CD8-positive, alpha-beta memory T cell (primary cell): ENCODE measurements around the gene TAS2R41. TPM values are rescaled to one million over a fixed set of nuclear protein-coding genes. Genes with fewer than 3 reads are reported as not detected.
A peak's percentile ranks its signal among the peaks of the same experiment; 100 is the strongest.

ENCODE experiments used
- CTCF ChIA-PET: fragments of 350-600 bp; sonication (Branson Sonifier 250); formaldehyde crosslinking; loops from one replicate; lab custom pipeline; 2021; ENCODE audit warnings: antibody characterized with exemption; lab: Charles Lee
- POLR2A ChIA-PET: fragments of 350-600 bp; sonication (Branson Sonifier 250); formaldehyde crosslinking; loops from one replicate; lab custom pipeline; 2021; ENCODE audit warnings: antibody characterized with exemption; lab: Charles Lee
- DNase-seq, 5 donors: peaks; one replicate each; pipeline versions ENCODE4 v3.0.0 to v3.0.0-alpha.2; 2020 to 2022; ENCODE audit warnings: mixed read lengths in 1 of 5
- H3K27ac ChIP-seq: one replicate; pipeline ENCODE4 v1.7.0; 2013; ENCODE audit warnings: low read depth, mild to moderate bottlenecking, low read length, moderate library complexity
- H3K27me3 ChIP-seq: 2 replicates; pipeline ENCODE4 v1.7.0; 2013; ENCODE audit warnings: low read length, mild to moderate bottlenecking; ENCODE audit not compliant: insufficient read depth, poor library complexity, severe bottlenecking
- H3K36me3 ChIP-seq: 2 replicates; pipeline ENCODE4 v1.7.0; 2013; ENCODE audit warnings: mild to moderate bottlenecking, low read length, moderate library complexity; ENCODE audit not compliant: insufficient read depth
- H3K4me1 ChIP-seq: 2 replicates; pipeline ENCODE4 v1.7.0; 2013; ENCODE audit warnings: mild to moderate bottlenecking, low read length, moderate library complexity; ENCODE audit not compliant: insufficient read depth
- H3K4me3 ChIP-seq: 2 replicates; pipeline ENCODE4 v1.7.0; 2013; ENCODE audit warnings: mild to moderate bottlenecking, low read length
- H3K9me3 ChIP-seq: 2 replicates; pipeline ENCODE4 v1.7.0; 2013; ENCODE audit warnings: mild to moderate bottlenecking, low read length
- H3K27ac Mint-ChIP-seq, 8 donors: one replicate each; pipeline ENCODE4 v1.8.0; 2020 to 2021; ENCODE audit warnings: mixed read lengths in 8 of 8, mild to moderate bottlenecking in 6 of 8, inconsistent platforms in 3 of 8, moderate library complexity in 3 of 8
- H3K27me3 Mint-ChIP-seq, 2 donors: one replicate each; pipeline ENCODE4 v1.8.0; 2020 to 2021; ENCODE audit warnings: mixed read lengths in 2 of 2, mild to moderate bottlenecking in 1 of 2, moderate library complexity in 1 of 2
- H3K36me3 Mint-ChIP-seq, 3 donors: one replicate each; pipeline ENCODE4 v1.8.0; 2020 to 2021; ENCODE audit warnings: mixed read lengths in 3 of 3, inconsistent platforms in 1 of 3, mild to moderate bottlenecking in 1 of 3
- H3K4me1 Mint-ChIP-seq, 3 donors: one replicate each; pipeline ENCODE4 v1.8.0; 2020 to 2021; ENCODE audit warnings: mixed read lengths in 3 of 3, inconsistent platforms in 1 of 3, mild to moderate bottlenecking in 1 of 3
- H3K4me3 Mint-ChIP-seq, 7 donors: one replicate each; pipeline ENCODE4 v1.8.0; 2020 to 2021; ENCODE audit warnings: mixed read lengths in 7 of 7, mild to moderate bottlenecking in 6 of 7, moderate library complexity in 4 of 7, inconsistent platforms in 2 of 7
- H3K9me3 Mint-ChIP-seq, 5 donors: one replicate each; pipeline ENCODE4 v1.8.0; 2020 to 2022; ENCODE audit warnings: mixed read lengths in 5 of 5, mild to moderate bottlenecking in 3 of 5, moderate library complexity in 2 of 5, inconsistent platforms in 1 of 5
- polyA plus RNA-seq: library from polyadenylated mRNA; unstranded; fragments of 300-500 nt; fragmentation: Illumina TruSeq; gene quantifications from one replicate; pipeline ENCODE4 v1.2.3, GENCODE V29; 2021
- total RNA-seq, 2 experiments: library from RNA; stranded (reverse); gene quantifications; one replicate each; pipeline ENCODE4 v1.2.3, GENCODE V29; 2021

TAS2R41 gene
- total and polyA plus RNA-seq, 3 experiments from 2014 or later = not detected

GRCh38 chr7:143490717-143491306 lies 13.1 kb downstream of the TAS2R41 start:
- H3K4me1 Mint-ChIP-seq = peaks cover 12 to 28% (median 22%) of the 10 kb centered on the region in 3 donors
- no peaks in the 10 kb centered on the region for H3K9me3 ChIP-seq
- ChIA-PET CTCF (interaction anchor here (2.1 kb wide), 1 partner anchor 637 kb away, joined by 4 read pairs; no protein-coding TSS in a partner anchor), POLR2A (no interaction called here)
- H3K4me3 ChIP-seq = no peak overlapping the region
- H3K4me3 Mint-ChIP-seq = no peak overlapping the region
- no peak overlapping the region for H3K27ac Mint-ChIP-seq
- no peak overlapping the region for H3K27ac ChIP-seq
- H3K36me3 ChIP-seq = no peaks in the 10 kb centered on the region
- no peak for DNase-seq
- no peaks in the 10 kb centered on the region for H3K9me3 Mint-ChIP-seq
- H3K27me3 ChIP-seq = no peaks in the 10 kb centered on the region
- no peaks in the 10 kb centered on the region for H3K4me1 ChIP-seq
- peaks cover 0 to 2% (median 1%) of the 10 kb centered on the region in 3 donors for H3K36me3 Mint-ChIP-seq
- H3K27me3 Mint-ChIP-seq = peaks cover 4% of the 10 kb centered on the region in 2 donors

DNA sequence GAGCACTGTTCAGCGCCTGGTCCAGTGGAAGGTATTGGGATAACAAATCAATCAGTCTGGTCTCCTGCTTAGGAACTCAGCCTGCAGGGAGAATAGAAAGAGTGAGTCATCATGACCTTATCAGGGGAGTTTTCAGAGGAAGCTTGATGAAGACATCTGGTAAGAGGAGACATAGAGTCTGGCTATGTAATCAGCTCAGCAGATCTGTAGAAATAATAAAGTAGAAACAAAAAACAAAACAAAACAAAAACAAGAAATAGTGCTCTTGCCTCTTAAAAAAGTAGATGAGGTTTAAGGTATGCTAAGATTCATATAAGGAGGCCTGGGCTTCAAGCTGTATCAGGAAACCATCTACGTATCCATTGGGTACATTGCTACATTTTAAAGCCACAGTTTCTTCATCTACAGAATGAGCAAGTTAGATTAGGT lies 14.4 kb downstream of the TAS2R41 start:
- no peaks in the 10 kb centered on the region for H3K9me3 Mint-ChIP-seq
- H3K27me3 Mint-ChIP-seq = peaks cover 0 to 4% of the 10 kb centered on the region in 2 donors
- H3K9me3 ChIP-seq = no peaks in the 10 kb centered on the region
- H3K4me3 ChIP-seq = no peak overlapping the region
- H3K4me3 Mint-ChIP-seq = no peak overlapping the region
- H3K27ac Mint-ChIP-seq = peak overlapping the region in 1 of 8 donors; percentile 26
- no peaks in the 10 kb centered on the region for H3K4me1 ChIP-seq
- DNase-seq = no peak
- CTCF ChIA-PET = no interaction called here
- peaks cover 12 to 28% (median 22%) of the 10 kb centered on the region in 3 donors for H3K4me1 Mint-ChIP-seq
- POLR2A ChIA-PET = no interaction called here
- no peak overlapping the region for H3K27ac ChIP-seq
- peaks cover 0 to 7% (median 0%) of the 10 kb centered on the region in 3 donors for H3K36me3 Mint-ChIP-seq
- H3K27me3 ChIP-seq = no peaks in the 10 kb centered on the region
- H3K36me3 ChIP-seq = no peaks in the 10 kb centered on the region

DNA sequence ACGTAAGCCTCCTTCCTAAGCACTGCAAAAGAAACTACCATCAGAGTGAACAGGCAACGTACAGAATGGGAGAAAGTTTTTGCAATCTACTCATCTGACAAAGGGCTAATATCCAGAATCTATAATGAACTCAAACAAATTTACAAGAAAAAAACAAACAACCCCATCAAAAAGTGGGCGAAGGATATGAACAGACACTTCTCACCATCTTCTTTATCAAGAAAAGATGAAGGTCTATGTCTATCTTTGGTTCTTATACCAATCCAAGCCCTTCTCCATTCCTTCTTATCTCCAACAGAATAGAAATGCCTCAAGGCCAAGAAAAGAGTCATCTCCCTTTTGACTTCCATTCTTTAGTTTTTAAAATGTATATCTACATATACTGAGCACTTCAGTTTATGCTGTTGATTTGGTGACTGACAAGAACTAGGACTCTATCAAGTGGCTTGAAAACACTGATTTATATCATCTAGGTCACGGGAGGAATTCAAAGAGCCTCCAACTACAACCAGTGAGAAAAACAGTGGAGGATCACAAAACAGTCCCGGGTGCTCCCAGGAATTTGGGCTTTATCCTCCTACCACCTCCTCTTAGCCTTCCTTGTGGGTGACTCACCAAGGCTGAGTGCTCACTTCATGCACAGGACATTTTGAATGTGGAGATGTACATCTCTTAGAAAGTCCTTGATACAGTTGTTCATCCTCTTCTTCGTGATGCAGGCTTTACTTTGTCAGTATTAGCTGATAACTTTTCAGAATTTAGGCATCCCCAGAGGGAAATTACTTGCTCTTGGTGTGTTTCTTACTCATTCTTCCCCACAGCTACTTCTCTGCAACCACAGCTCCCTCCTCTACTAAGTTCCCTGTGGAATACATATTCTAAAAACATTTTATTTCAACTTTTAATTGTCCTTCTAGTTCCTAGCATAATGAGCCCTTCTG lies 15.4 kb downstream of the TAS2R41 start:
- ChIA-PET CTCF (no interaction called here), POLR2A (no interaction called here)
- no peaks in the 10 kb centered on the region for H3K9me3 Mint-ChIP-seq
- H3K27me3 Mint-ChIP-seq = peaks cover 0 to 10% of the 10 kb centered on the region in 2 donors
- H3K36me3 Mint-ChIP-seq = peaks cover 0 to 7% (median 0%) of the 10 kb centered on the region in 3 donors
- Histone ChIP-seq H3K27ac (no peak overlapping the region), H3K36me3 (no peaks in the 10 kb centered on the region), H3K4me1 (no peaks in the 10 kb centered on the region), H3K27me3 (no peaks in the 10 kb centered on the region), H3K4me3 (no peak overlapping the region), H3K9me3 (no peaks in the 10 kb centered on the region)
- DNase-seq = no peak
- H3K4me1 Mint-ChIP-seq = peaks cover 12 to 28% (median 22%) of the 10 kb centered on the region in 3 donors
- H3K27ac Mint-ChIP-seq = peak overlapping the region in 7 of 8 donors; percentile 12 to 73 (median 36)
- peak overlapping the region in 5 of 7 donors; percentile 3 to 40 (median 30) for H3K4me3 Mint-ChIP-seq

GRCh38 chr7:143493751-143494150 lies 16.1 kb downstream of the TAS2R41 start:
- Mint-ChIP-seq H3K27me3 (peaks cover 0 to 10% of the 10 kb centered on the region in 2 donors), H3K4me1 (peaks cover 12 to 28% (median 22%) of the 10 kb centered on the region in 3 donors), H3K27ac (peak overlapping the region in 5 of 8 donors; percentile 18 to 73 (median 73)), H3K9me3 (no peaks in the 10 kb centered on the region), H3K36me3 (peaks cover 0 to 7% (median 0%) of the 10 kb centered on the region in 3 donors), H3K4me3 (peak overlapping the region in 4 of 7 donors; percentile 4 to 40 (median 32))
- ChIA-PET CTCF (no interaction called here), POLR2A (no interaction called here)
- Histone ChIP-seq H3K4me3 (no peak overlapping the region), H3K9me3 (no peaks in the 10 kb centered on the region), H3K27ac (no peak overlapping the region), H3K4me1 (no peaks in the 10 kb centered on the region), H3K36me3 (no peaks in the 10 kb centered on the region), H3K27me3 (no peaks in the 10 kb centered on the region)
- DNase-seq = no peak

DNA sequence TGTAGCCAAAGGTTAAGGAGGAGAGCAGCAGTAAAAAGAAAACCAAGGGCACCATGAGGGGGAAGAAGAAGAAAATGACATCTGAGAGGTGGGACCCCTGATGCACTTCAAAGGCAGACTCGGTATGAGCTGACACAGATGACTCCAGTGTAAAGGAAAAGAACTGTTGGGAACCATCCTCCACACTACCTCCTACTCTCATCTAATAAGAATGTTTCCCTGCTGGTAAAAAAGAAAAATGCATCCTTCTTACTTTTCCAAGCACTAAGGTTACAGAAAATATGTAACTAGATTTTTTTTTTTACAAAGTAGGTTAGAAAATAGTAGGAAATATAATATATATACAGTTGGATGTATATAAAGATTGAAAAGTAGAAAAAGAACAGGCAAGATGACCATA lies 16.9 kb downstream of the TAS2R41 start:
- no peaks in the 10 kb centered on the region for H3K27me3 ChIP-seq
- no peak overlapping the region for H3K4me3 ChIP-seq
- Mint-ChIP-seq H3K4me1 (peaks cover 12 to 28% (median 22%) of the 10 kb centered on the region in 3 donors), H3K36me3 (peaks cover 0 to 7% (median 0%) of the 10 kb centered on the region in 3 donors), H3K9me3 (no peaks in the 10 kb centered on the region), H3K4me3 (no peak overlapping the region), H3K27ac (no peak overlapping the region), H3K27me3 (peaks cover 3 to 8% of the 10 kb centered on the region in 2 donors)
- H3K9me3 ChIP-seq = no peaks in the 10 kb centered on the region
- no peak for DNase-seq
- no peaks in the 10 kb centered on the region for H3K4me1 ChIP-seq
- no peak overlapping the region for H3K27ac ChIP-seq
- ChIA-PET POLR2A (no interaction called here), CTCF (no interaction called here)
- no peaks in the 10 kb centered on the region for H3K36me3 ChIP-seq

GRCh38 chr7:143495851-143496250 lies 18.2 kb downstream of the TAS2R41 start:
- Mint-ChIP-seq H3K27me3 (peaks cover 3 to 10% of the 10 kb centered on the region in 2 donors), H3K27ac (peak overlapping the region in 1 of 8 donors; percentile 2), H3K4me1 (peaks cover 12 to 28% (median 22%) of the 10 kb centered on the region in 3 donors), H3K9me3 (no peaks in the 10 kb centered on the region), H3K36me3 (peaks cover 0 to 7% (median 3%) of the 10 kb centered on the region in 3 donors), H3K4me3 (no peak overlapping the region)
- no peaks in the 10 kb centered on the region for H3K27me3 ChIP-seq
- H3K4me3 ChIP-seq = no peak overlapping the region
- ChIA-PET CTCF (no interaction called here), POLR2A (no interaction called here)
- H3K27ac ChIP-seq = no peak overlapping the region
- no peaks in the 10 kb centered on the region for H3K9me3 ChIP-seq
- no peaks in the 10 kb centered on the region for H3K36me3 ChIP-seq
- no peak for DNase-seq
- H3K4me1 ChIP-seq = no peaks in the 10 kb centered on the region

DNA sequence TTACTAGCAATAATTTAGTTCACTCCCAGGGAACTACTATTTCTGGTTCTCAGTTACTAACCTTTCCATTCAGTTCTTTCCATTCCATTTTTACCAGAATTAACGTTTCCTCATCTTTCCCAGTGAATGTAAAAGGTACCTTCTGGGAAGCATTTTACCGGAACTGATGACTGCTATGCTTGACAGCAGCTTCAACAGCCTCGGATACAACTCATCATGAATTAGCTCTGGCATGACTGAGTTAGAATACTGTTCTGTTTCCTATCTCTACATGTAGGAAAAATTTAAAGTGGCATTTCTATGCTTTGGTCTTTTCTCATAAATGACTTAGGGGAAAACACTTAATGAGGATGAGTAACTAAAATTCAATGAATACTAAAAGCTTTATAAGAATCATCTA lies 18.6 kb downstream of the TAS2R41 start:
- no peak overlapping the region for H3K27ac Mint-ChIP-seq
- ChIA-PET POLR2A (no interaction called here), CTCF (interaction anchor here (0.9 kb wide), 1 partner anchor 632 kb away, joined by 3 read pairs; no protein-coding TSS in a partner anchor)
- H3K27me3 Mint-ChIP-seq = peaks cover 3 to 10% of the 10 kb centered on the region in 2 donors
- no peak overlapping the region for H3K4me3 Mint-ChIP-seq
- Histone ChIP-seq H3K27me3 (no peaks in the 10 kb centered on the region), H3K4me3 (no peak overlapping the region), H3K4me1 (no peaks in the 10 kb centered on the region), H3K27ac (no peak overlapping the region), H3K36me3 (no peaks in the 10 kb centered on the region), H3K9me3 (no peaks in the 10 kb centered on the region)
- no peaks in the 10 kb centered on the region for H3K9me3 Mint-ChIP-seq
- H3K4me1 Mint-ChIP-seq = peaks cover 12 to 27% (median 22%) of the 10 kb centered on the region in 3 donors
- H3K36me3 Mint-ChIP-seq = peaks cover 0 to 7% (median 3%) of the 10 kb centered on the region in 3 donors
- no peak for DNase-seq
